K562 (cell line): ENCODE results near the gene SORCS2. TPM values are rescaled to one million over a fixed set of nuclear protein-coding genes. Genes with fewer than 3 reads are reported as not detected.

Source experiments
- ATAC-seq: fragments of 200-7000 bp; cut with Tn5 transposase; 3 replicates; pipeline ENCODE4 v1.9.1; 2020; ENCODE audit warnings: moderate library complexity
- BruUV-seq: library from RNA; stranded (reverse); fragments of 400-500 nt; replicated peaks from 2 replicates; lab custom pipeline; 2021; lab: Mats Ljungman, UMichigan
- CTCF ChIA-PET: fragments of 300-600 bp; formaldehyde crosslinking; extraction: SDS; loops from one replicate; lab custom pipeline; 2021; ENCODE audit warnings: low intra/inter-chr PET ratio; lab: Yijun Ruan, JAX
- POLR2A ChIA-PET: fragments of 300-600, 350-650 bp; sonication (Branson Sonifier 250); formaldehyde crosslinking; extraction: SDS; loops from one replicate; lab custom pipeline; 2021; ENCODE audit warnings: antibody characterized with exemption, inconsistent platforms; lab: Yijun Ruan, JAX
- DNase-seq, 4 experiments: peaks; one replicate each; pipeline versions ENCODE4 v3.0.0 to v3.0.0-alpha.2; 2011 to 2018; ENCODE audit warnings: low spot score in 3 of 4, mixed read lengths in 3 of 4; ENCODE audit errors: extremely low read depth in 1 of 4
- FAIRE-seq: peaks from 2 replicates; lab custom pipeline; 2011; peaks lifted over from hg19 to GRCh38; lab: Jason Lieb, UNC
- H2AFZ ChIP-seq: 2 replicates; pipeline ENCODE4 v1.6.0; 2011; ENCODE audit warnings: low read depth, low read length, control low read depth, inconsistent platforms
- H3K27ac ChIP-seq: fragments of 200-600 bp; 3 replicates; pipeline ENCODE4 v1.8.0; 2011; ENCODE audit warnings: low read depth, mild to moderate bottlenecking, control low read depth, inconsistent platforms, low read length, moderate library complexity, mixed read lengths; ENCODE audit errors: extremely low read depth
- H3K27me3 ChIP-seq, 2 experiments: fragments of 300-600 bp in 1 of 2; 2 replicates in 1 of 2; 3 replicates in 1 of 2; pipeline versions ENCODE4 v1.6.0 to v1.8.0; 2011; ENCODE audit warnings: inconsistent platforms in 2 of 2, low read length in 2 of 2, mild to moderate bottlenecking in 1 of 2, mixed read lengths in 1 of 2, moderate library complexity in 1 of 2; ENCODE audit not compliant: control insufficient read depth in 2 of 2, insufficient read depth in 2 of 2
- H3K36me3 ChIP-seq: fragments of 300-600 bp; 3 replicates; pipeline ENCODE4 v1.8.0; 2011; ENCODE audit warnings: mild to moderate bottlenecking, low read length, inconsistent platforms; ENCODE audit not compliant: control insufficient read depth, insufficient read depth
- H3K4me1 ChIP-seq, 2 experiments: fragments of 200-600 bp in 1 of 2; replicated peaks in 1 of 2; 2 replicates in 1 of 2; 3 replicates in 1 of 2; pipeline versions ENCODE4 v1.5.1 to v1.8.0; 2011; ENCODE audit warnings: inconsistent platforms in 2 of 2, low read length in 2 of 2, mild to moderate bottlenecking in 1 of 2, mixed read lengths in 1 of 2, moderate library complexity in 1 of 2; ENCODE audit not compliant: control insufficient read depth in 2 of 2, insufficient read depth in 2 of 2
- H3K4me2 ChIP-seq: 2 replicates; pipeline ENCODE4 v1.6.1; 2011; ENCODE audit warnings: low read length, control low read depth, inconsistent platforms, mixed read lengths; ENCODE audit not compliant: insufficient read depth
- H3K4me3 ChIP-seq: fragments of 200-600 bp; sonication (generic), shearing (Covaris generic); 2 replicates; pipeline ENCODE4 v1.5.1; 2016; ENCODE audit warnings: control low read depth, inconsistent platforms
- H3K79me2 ChIP-seq: fragments of 200-600 bp; 3 replicates; pipeline ENCODE4 v1.8.0; 2011; ENCODE audit warnings: low read length, inconsistent platforms; ENCODE audit not compliant: control insufficient read depth, insufficient read depth
- H3K9ac ChIP-seq, 2 experiments: 2 replicates each; pipeline versions ENCODE4 v1.6.0 to v1.6.1; 2011; ENCODE audit warnings: low read depth in 2 of 2, low read length in 2 of 2, control low read depth in 1 of 2, inconsistent platforms in 1 of 2, mild to moderate bottlenecking in 1 of 2, mixed read lengths in 1 of 2; ENCODE audit not compliant: insufficient read depth in 1 of 2
- H3K9me1 ChIP-seq: one replicate; pipeline ENCODE4 v1.6.0; 2011; ENCODE audit warnings: inconsistent platforms, mild to moderate bottlenecking, low read length, moderate library complexity; ENCODE audit not compliant: control insufficient read depth, insufficient read depth
- H3K9me3 ChIP-seq: replicated peaks from 2 replicates; pipeline ENCODE4 v1.5.1; 2011; ENCODE audit warnings: low read depth, low read length, inconsistent platforms; ENCODE audit not compliant: control insufficient read depth, insufficient read depth
- H4K20me1 ChIP-seq: replicated peaks from 2 replicates; pipeline ENCODE4 v1.6.1; 2011; ENCODE audit warnings: low read length, inconsistent platforms, mixed read lengths; ENCODE audit not compliant: control insufficient read depth, insufficient read depth
- ARHGAP35 ChIP-seq: fragments of 450-650 bp; IDR thresholded peaks from 2 replicates; pipeline ENCODE4 v1.6.1; 2018; ENCODE audit not compliant: partially characterized antibody
- BMI1 ChIP-seq: fragments of 150-350 bp; IDR thresholded peaks from 2 replicates; pipeline ENCODE4 v1.6.1; 2014; ENCODE audit warnings: low read length
- CHCHD3 ChIP-seq: fragments of 250-450 bp; sonication (Bioruptor Pico); IDR thresholded peaks from 2 replicates; pipeline ENCODE4 v2.1.2; 2022; ENCODE audit warnings: mild to moderate bottlenecking
- FOXJ3 ChIP-seq: sonication (generic); formaldehyde crosslinking; IDR thresholded peaks from 2 replicates; pipeline ENCODE4 v1.4.0; 2020; ENCODE audit warnings: mild to moderate bottlenecking, missing genetic modification reagents
- HNRNPL ChIP-seq: fragments of 200-400 bp; formaldehyde crosslinking; IDR thresholded peaks from 2 replicates; pipeline ENCODE4 v1.6.1; 2017; ENCODE audit warnings: low read depth, mild to moderate bottlenecking, low read length
- HOMEZ ChIP-seq: fragments of 250-450 bp; sonication (Bioruptor Pico); IDR thresholded peaks from 2 replicates; pipeline ENCODE4 v1.4.0; 2020; ENCODE audit warnings: mild to moderate bottlenecking, moderate library complexity
- SAFB2 ChIP-seq: fragments of 200-400 bp; formaldehyde crosslinking; IDR thresholded peaks from 2 replicates; pipeline ENCODE4 v1.6.1; 2018; ENCODE audit warnings: borderline replicate concordance, low read length, low read depth, moderate library complexity; ENCODE audit not compliant: severe bottlenecking
- SUPT5H ChIP-seq: fragments of 450-650 bp; IDR thresholded peaks from 2 replicates; pipeline ENCODE4 v1.6.1; 2016
- TCF3 ChIP-seq: sonication (generic); formaldehyde crosslinking; IDR thresholded peaks from 2 replicates; pipeline ENCODE4 v1.4.0; 2020; ENCODE audit warnings: mild to moderate bottlenecking, missing genetic modification reagents
- TCF7 ChIP-seq: sonication (generic); IDR thresholded peaks from 2 replicates; pipeline ENCODE4 v1.6.1; 2016; ENCODE audit warnings: antibody characterized with exemption, borderline replicate concordance
- XRCC5 ChIP-seq: fragments of 200-400 bp; formaldehyde crosslinking; IDR thresholded peaks from 2 replicates; pipeline ENCODE4 v1.6.1; 2017; ENCODE audit warnings: low read depth, mild to moderate bottlenecking, low read length
- ZNF197 ChIP-seq: fragments of 200-800 bp; sonication (Bioruptor generic); IDR thresholded peaks from 2 replicates; pipeline ENCODE4 v1.6.1; 2016; ENCODE audit warnings: low read depth, missing genetic modification characterization, missing compliant biosample characterization
- ZNF589 ChIP-seq: fragments of 200-800 bp; sonication (Bioruptor generic); IDR thresholded peaks from 2 replicates; pipeline ENCODE4 v1.6.1; 2016; ENCODE audit warnings: low read depth, missing genetic modification characterization, missing compliant biosample characterization
- WGBS: fragments of 100-300 bp; shearing (Covaris generic); methylation state at CpG from one replicate; pipeline ENCODE4 v1.1.6; 2016; ENCODE audit warnings: low coverage, mixed read lengths; ENCODE audit not compliant: insufficient coverage; ENCODE audit errors: missing lambda C conversion rate; 5-methylcytosine and 5-hydroxymethylcytosine counted together
- in situ Hi-C: fragments of 300-500 bp; cut with MboI; formaldehyde crosslinking; loops from 4 replicates; pipeline ENCODE4 v1.15.0; 2018; ENCODE audit warnings: inconsistent platforms, mixed read lengths
- intact Hi-C: fragments of 100-400 bp; cut with micrococcal nuclease; formaldehyde crosslinking; loops from 2 replicates; pipeline ENCODE4 v1.14.2; 2022
- polyA plus RNA-seq, 8 experiments: library from polyadenylated mRNA; depleted of rRNA in 4 of 8; stranded (reverse) in 5 of 8; unstranded in 3 of 8; fragments of >200 nt; fragmentation: Nextera tagmentation in 2 of 8; fragmentation: Illumina TruSeq in 1 of 8; extraction: Ambion mirVana in 2 of 8; extraction: Trizol in 1 of 8; gene quantifications; 2 replicates each; pipeline versions ENCODE4 v1.2.1 to v1.2.3, GENCODE V29; 2011 to 2014; ENCODE audit warnings: inconsistent platforms in 1 of 8, missing spikeins in 1 of 8
- total RNA-seq, 7 experiments: library from RNA; depleted of rRNA in 6 of 7; stranded (reverse); fragments of >200 nt in 6 of 7; fragmentation: Illumina TruSeq in 2 of 7; extraction: Trizol in 2 of 7; gene quantifications; 2 replicates each; pipeline versions ENCODE4 v1.2.1 to v1.2.3, GENCODE V29; 2011 to 2021; ENCODE audit warnings: low replicate concordance in 1 of 7
- TF ChIP-seq, protein P1 (sequence below), 2 experiments: fragments of 450-650 bp in 1 of 2; sonication (generic) in 1 of 2; formaldehyde crosslinking; conservative IDR thresholded peaks; 2 replicates each; pipeline versions ENCODE4 v1.4.0 to v1.8.1; 2020 to 2022; ENCODE audit warnings: mild to moderate bottlenecking in 1 of 2, missing genetic modification reagents in 1 of 2

SORCS2 gene
- total and polyA plus RNA-seq, 9 of the 15 experiments (the other 6 are each of a cell fraction or from before 2014, with no cell fraction given): not detected

GRCh38 chr4:7516096-7516772 lies 323.9 kb downstream of the SORCS2 start:
- intact Hi-C loops: no loop called here
- no peak for TF ChIP-seq ZNF589 (CRISPR knock-in tag)
- TF ChIP-seq TCF3 (CRISPR knock-in tag): no peak
- no peak for TF ChIP-seq BMI1
- no peak for TF ChIP-seq ARHGAP35
- Histone ChIP-seq H3K9me1 (no peaks in the 10 kb centered on the region), H3K9me3 (no peaks in the 10 kb centered on the region), H3K4me3 (no peak overlapping the region), H4K20me1 (peaks cover 21% of the 10 kb centered on the region; the same call in 1 of the 2 replicates), H3K4me1 (no peaks in the 10 kb centered on the region), H3K36me3 (no peaks in the 10 kb centered on the region), H3K27ac (no peak overlapping the region), H2AFZ (no peak overlapping the region), H3K79me2 (no peaks in the 10 kb centered on the region), H3K27me3 (peaks cover 5 to 53% of the 10 kb centered on the region in 2 experiments; a peak in 4 of 5 replicates), H3K4me2 (no peak overlapping the region), H3K9ac (no peak overlapping the region)
- no peak for FAIRE-seq
- CTCF ChIA-PET: no interaction called here
- ATAC-seq: no peak
- WGBS: 2% methylated on average over 16 of the region's 16 CpGs
- in situ Hi-C loops: no loop called here
- no peak for DNase-seq
- no TSS peak for BruUV-seq
- POLR2A ChIA-PET: no interaction called here

GRCh38 chr4:7516773-7517144 lies 324.4 kb downstream of the SORCS2 start:
- Histone ChIP-seq H3K4me2 (no peak overlapping the region), H3K79me2 (no peaks in the 10 kb centered on the region), H3K9me1 (no peaks in the 10 kb centered on the region), H2AFZ (no peak overlapping the region), H3K9me3 (no peaks in the 10 kb centered on the region), H3K27me3 (peaks cover 5 to 58% of the 10 kb centered on the region in 2 experiments; a peak in 4 of 5 replicates), H4K20me1 (peaks cover 21% of the 10 kb centered on the region; the same call in 1 of the 2 replicates), H3K27ac (no peak overlapping the region), H3K36me3 (no peaks in the 10 kb centered on the region), H3K4me1 (no peaks in the 10 kb centered on the region), H3K9ac (no peak overlapping the region), H3K4me3 (no peak overlapping the region)
- ATAC-seq (no peak), DNase-seq (no peak), FAIRE-seq (no peak)
- CTCF ChIA-PET: no interaction called here
- in situ Hi-C loops (no loop called here), intact Hi-C loops (no loop called here)
- BruUV-seq: no TSS peak
- POLR2A ChIA-PET: no interaction called here
- under 1% methylated on average over 12 of the region's 12 CpGs for WGBS
- TF ChIP-seq XRCC5: no peak
- TF ChIP-seq CHCHD3 (CRISPR knock-in tag): no peak
- TF ChIP-seq FOXJ3: no peak
- no peak for TF ChIP-seq SAFB2
- TF ChIP-seq, protein P1, sequence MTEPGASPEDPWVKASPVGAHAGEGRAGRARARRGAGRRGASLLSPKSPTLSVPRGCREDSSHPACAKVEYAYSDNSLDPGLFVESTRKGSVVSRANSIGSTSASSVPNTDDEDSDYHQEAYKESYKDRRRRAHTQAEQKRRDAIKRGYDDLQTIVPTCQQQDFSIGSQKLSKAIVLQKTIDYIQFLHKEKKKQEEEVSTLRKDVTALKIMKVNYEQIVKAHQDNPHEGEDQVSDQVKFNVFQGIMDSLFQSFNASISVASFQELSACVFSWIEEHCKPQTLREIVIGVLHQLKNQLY (CRISPR knock-in tag; conservative IDR thresholded peaks at IDR 0.05): no peak
- no peak for TF ChIP-seq TCF7
- no peak for TF ChIP-seq HNRNPL
- no peak for TF ChIP-seq HOMEZ
- TF ChIP-seq SUPT5H: no peak
- TF ChIP-seq ZNF197 (CRISPR knock-in tag): no peak
